HepG2 (cell line): Measurements from ENCODE around the gene PITRM1. TPM values are rescaled to one million over a fixed set of nuclear protein-coding genes. Genes with fewer than 3 reads are reported as not detected.
"Not testable (repeated sequence)": the region's sequence is repeated elsewhere in the genome, so short reads cannot be mapped to it uniquely, and the experiment has no call there.

ENCODE experiments used
- ATAC-seq: fragments of 200-7000 bp; cut with Tn5 transposase; 3 replicates; pipeline ENCODE4 v1.9.1; 2020; ENCODE audit warnings: mild to moderate bottlenecking, moderate library complexity
- BruUV-seq: library from RNA; stranded (reverse); fragments of 400-500 nt; replicated peaks from 2 replicates; lab custom pipeline; 2021; lab: Mats Ljungman, UMichigan
- CTCF ChIA-PET: fragments of 300-600 bp; formaldehyde crosslinking; extraction: SDS; loops from one replicate; lab custom pipeline; 2021; ENCODE audit warnings: low total read pairs, inconsistent platforms, low intra/inter-chr PET ratio; lab: Yijun Ruan, JAX
- POLR2A ChIA-PET: fragments of 350-600 bp; sonication (Branson Sonifier 250); formaldehyde crosslinking; loops from one replicate; lab custom pipeline; 2020; ENCODE audit warnings: antibody characterized with exemption, inconsistent platforms; lab: Yijun Ruan, JAX
- DNase-seq: peaks from one replicate; pipeline ENCODE4 v3.0.0-alpha.2; 2015; ENCODE audit warnings: low spot score
- FAIRE-seq: peaks from 3 replicates; lab custom pipeline; 2011; peaks lifted over from hg19 to GRCh38; lab: Jason Lieb, UNC
- H2AFZ ChIP-seq: one replicate; pipeline ENCODE4 v1.6.1; 2011; ENCODE audit warnings: low read length, inconsistent platforms
- H3K27ac ChIP-seq: fragments of 300-600 bp; 3 replicates; pipeline ENCODE4 v1.8.0; 2011; ENCODE audit warnings: mixed run types, mild to moderate bottlenecking, mixed read lengths, low read length, inconsistent platforms; ENCODE audit not compliant: insufficient read depth; ENCODE audit errors: extremely low read length
- H3K27me3 ChIP-seq, 2 experiments: fragments of 200-600 bp in 1 of 2; 2 replicates in 1 of 2; 3 replicates in 1 of 2; pipeline versions ENCODE4 v1.6.0 to v1.8.0; 2011; ENCODE audit warnings: low read length in 2 of 2, mild to moderate bottlenecking in 2 of 2, moderate library complexity in 2 of 2, inconsistent platforms in 1 of 2; ENCODE audit not compliant: insufficient read depth in 2 of 2, control insufficient read depth in 1 of 2
- H3K36me3 ChIP-seq, 2 experiments: fragments of 200-600 bp in 1 of 2; replicated peaks in 1 of 2; 2 replicates in 1 of 2; 3 replicates in 1 of 2; pipeline versions ENCODE4 v1.5.1 to v1.8.0; 2011; ENCODE audit warnings: low read length in 2 of 2, inconsistent platforms in 1 of 2; ENCODE audit not compliant: insufficient read depth in 2 of 2, control insufficient read depth in 1 of 2
- H3K4me1 ChIP-seq: 2 replicates; pipeline ENCODE4 v1.5.1; 2012; ENCODE audit warnings: low read length, inconsistent platforms; ENCODE audit not compliant: insufficient read depth
- H3K4me2 ChIP-seq: 2 replicates; pipeline ENCODE4 v1.6.0; 2011; ENCODE audit warnings: low read depth, low read length, inconsistent platforms
- H3K4me3 ChIP-seq, 3 experiments: fragments of 200-600 bp in 1 of 3; sonication (generic), shearing (Covaris generic) in 1 of 3; replicated peaks in 1 of 3; 2 replicates each; pipeline ENCODE4 v1.5.1; 2011 to 2016; ENCODE audit warnings: low read length in 3 of 3, inconsistent platforms in 2 of 3, low read depth in 2 of 3, mild to moderate bottlenecking in 2 of 3, control low read depth in 1 of 3, mixed read lengths in 1 of 3; ENCODE audit not compliant: insufficient read depth in 1 of 3
- H3K79me2 ChIP-seq: one replicate; pipeline ENCODE4 v1.6.1; 2011; ENCODE audit warnings: low read length, inconsistent platforms; ENCODE audit not compliant: insufficient read depth
- H3K9ac ChIP-seq: 2 replicates; pipeline ENCODE4 v1.6.0; 2011; ENCODE audit warnings: mild to moderate bottlenecking, low read depth, low read length, inconsistent platforms; ENCODE audit not compliant: insufficient read depth
- H3K9me3 ChIP-seq: 2 replicates; pipeline ENCODE4 v1.5.1; 2012; ENCODE audit warnings: mild to moderate bottlenecking, low read length
- H4K20me1 ChIP-seq: 2 replicates; pipeline ENCODE4 v1.6.0; 2011; ENCODE audit warnings: inconsistent platforms, mild to moderate bottlenecking, low read length, moderate library complexity; ENCODE audit not compliant: insufficient read depth
- AHR ChIP-seq: IDR thresholded peaks from 2 replicates; pipeline ENCODE4 v1.6.1; 2018; ENCODE audit warnings: missing genetic modification reagents, missing compliant biosample characterization
- ATAD3A ChIP-seq: sonication (generic); formaldehyde crosslinking; IDR thresholded peaks from 2 replicates; pipeline ENCODE4 v1.4.0; 2020; ENCODE audit warnings: missing genetic modification reagents
- CBX2 ChIP-seq, 2 experiments: fragments of 200-600 bp in 1 of 2; sonication (generic); formaldehyde crosslinking in 1 of 2; IDR thresholded peaks; 2 replicates each; pipeline versions ENCODE4 v1.7.0 to v1.8.1; 2018 to 2022; ENCODE audit warnings: low read depth in 2 of 2, low read length in 1 of 2, mild to moderate bottlenecking in 1 of 2, missing genetic modification reagents in 1 of 2
- IKZF1 ChIP-seq: fragments of 450-650 bp; IDR thresholded peaks from 2 replicates; pipeline ENCODE4 v1.7.1; 2016
- KDM1A ChIP-seq: IDR thresholded peaks from 2 replicates; pipeline ENCODE4 v1.6.1; 2016; ENCODE audit warnings: missing compliant biosample characterization
- MLLT10 ChIP-seq: sonication (generic); formaldehyde crosslinking; IDR thresholded peaks from 2 replicates; pipeline ENCODE4 v1.4.0; 2020; ENCODE audit warnings: missing genetic modification reagents
- PRMT3 ChIP-seq: sonication (generic); formaldehyde crosslinking; IDR thresholded peaks from 2 replicates; pipeline ENCODE4 v1.8.1; 2022; ENCODE audit warnings: low read depth, mild to moderate bottlenecking, moderate library complexity, missing genetic modification reagents, borderline replicate concordance
- RFX5 ChIP-seq: IDR thresholded peaks from 2 replicates; pipeline ENCODE4 v1.6.1; 2011; ENCODE audit warnings: low read depth, low read length, improper control_type of control experiment
- YY1 ChIP-seq: IDR thresholded peaks from 2 replicates; pipeline ENCODE4 v1.6.1; 2011; ENCODE audit warnings: low read length, low read depth, moderate library complexity, mild to moderate bottlenecking; ENCODE audit not compliant: insufficient read depth, insufficient replicate concordance
- ZNF251 ChIP-seq: sonication (generic); formaldehyde crosslinking; IDR thresholded peaks from 2 replicates; pipeline ENCODE4 v1.9.0; 2021; ENCODE audit warnings: mild to moderate bottlenecking, missing genetic modification reagents
- ZNF337 ChIP-seq: sonication (generic); formaldehyde crosslinking; IDR thresholded peaks from 2 replicates; pipeline ENCODE4 v1.5.1; 2020; ENCODE audit warnings: missing genetic modification reagents, low read depth, mild to moderate bottlenecking, borderline replicate concordance
- ZNF33A ChIP-seq: sonication (generic); formaldehyde crosslinking; IDR thresholded peaks from 2 replicates; pipeline ENCODE4 v1.5.1; 2020; ENCODE audit warnings: missing genetic modification reagents, mild to moderate bottlenecking, moderate library complexity, borderline replicate concordance
- ZNF33B ChIP-seq: sonication (generic); formaldehyde crosslinking; IDR thresholded peaks from 2 replicates; pipeline ENCODE4 v1.5.1; 2020; ENCODE audit warnings: mild to moderate bottlenecking, missing genetic modification reagents
- ZNF350 ChIP-seq: sonication (generic); formaldehyde crosslinking; IDR thresholded peaks from 2 replicates; pipeline ENCODE4 v1.4.0; 2020; ENCODE audit warnings: mild to moderate bottlenecking, low read depth, missing genetic modification reagents, borderline replicate concordance
- ZNF773 ChIP-seq: sonication (generic); formaldehyde crosslinking; IDR thresholded peaks from 2 replicates; pipeline ENCODE4 v1.4.0; 2020; ENCODE audit warnings: missing genetic modification reagents, borderline replicate concordance
- ZSCAN25 ChIP-seq: sonication (generic); formaldehyde crosslinking; IDR thresholded peaks from 2 replicates; pipeline ENCODE4 v1.8.0; 2022; ENCODE audit warnings: mild to moderate bottlenecking, missing genetic modification reagents
- WGBS: methylation state at CpG from one replicate; pipeline ENCODE4 v1.1.6; 2017; ENCODE audit warnings: low lambda C conversion rate; 5-methylcytosine and 5-hydroxymethylcytosine counted together
- in situ Hi-C: cut with HindIII; loops from 2 replicates; pipeline ENCODE4 v1.10.0; 2017; ENCODE audit warnings: low pct_unique_long_range_greater_than_20kb; ENCODE audit not compliant: extremely low pct_ligation_motif_present
- intact Hi-C: fragments of 100-400 bp; cut with micrococcal nuclease; formaldehyde crosslinking; loops from one replicate; pipeline ENCODE4 v1.10.0; 2022; ENCODE audit not compliant: unreplicated experiment
- polyA plus RNA-seq, 8 experiments: library from polyadenylated mRNA; depleted of rRNA in 3 of 8; stranded (reverse) in 7 of 8; unstranded in 1 of 8; fragments of >200 nt; fragmentation: Illumina TruSeq in 4 of 8; extraction: Trizol in 4 of 8; gene quantifications; 2 replicates each; pipeline versions ENCODE4 v1.2.1 to v1.2.3, GENCODE V29; 2011 to 2016; ENCODE audit warnings: low read depth in 4 of 8, missing spikeins in 1 of 8, mixed read lengths in 1 of 8; ENCODE audit not compliant: insufficient read depth in 1 of 8
- total RNA-seq, 5 experiments: library from RNA; depleted of rRNA; stranded (reverse); fragments of >200 nt; fragmentation: Illumina TruSeq; extraction: Trizol; gene quantifications; 2 replicates each; pipeline ENCODE4 v1.2.3, GENCODE V29; 2016; ENCODE audit warnings: low read depth in 1 of 5
- TF ChIP-seq, protein P1 (sequence below): sonication (generic); formaldehyde crosslinking; IDR thresholded peaks from 2 replicates; pipeline ENCODE4 v1.4.0; 2020; ENCODE audit warnings: missing genetic modification reagents
- TF ChIP-seq, protein P2 (sequence below): sonication (generic); formaldehyde crosslinking; IDR thresholded peaks from 2 replicates; pipeline ENCODE4 v1.5.0; 2020; ENCODE audit warnings: mild to moderate bottlenecking, low read depth, missing genetic modification reagents, borderline replicate concordance
- TF ChIP-seq, protein P3 (sequence below): sonication (generic); formaldehyde crosslinking; IDR thresholded peaks from 2 replicates; pipeline ENCODE4 v1.5.1; 2020; ENCODE audit warnings: mild to moderate bottlenecking, missing genetic modification reagents, moderate library complexity

PITRM1 gene
- total and polyA plus RNA-seq, 2 of the 13 experiments (the other 11 are each of a cell fraction or from before 2014, with no cell fraction given), result 16.4 to 29.0 TPM

- POLR2A ChIA-PET, result no interaction called here
- Histone ChIP-seq H3K4me3 (no peak overlapping the region), H3K9ac (no peak overlapping the region), H3K4me1 (peaks cover 8% of the 10 kb centered on the region; the same call in 1 of the 2 replicates), H3K27me3 (no peaks in the 10 kb centered on the region), H3K79me2 (no peaks in the 10 kb centered on the region), H3K36me3 (no peaks in the 10 kb centered on the region), H3K4me2 (no peak overlapping the region), H3K9me3 (no peaks in the 10 kb centered on the region), H2AFZ (no peak overlapping the region)
- CTCF ChIA-PET, result no interaction called here
- in situ Hi-C loops, result no loop called here
- FAIRE-seq, result no peak
- TF ChIP-seq CBX2 (IDR thresholded peaks at IDR 0.05; ENCODE audit: low read depth, low read length), result no peak
- no peak for TF ChIP-seq CBX2 (CRISPR knock-in tag; IDR thresholded peaks at IDR 0.05; ENCODE audit: low read depth)
- no peak for TF ChIP-seq AHR (CRISPR knock-in tag)
- TF ChIP-seq ZSCAN25 (CRISPR knock-in tag), result no peak
- no peak for TF ChIP-seq ZNF337 (CRISPR knock-in tag)
- no peak for TF ChIP-seq KDM1A
- no peak for TF ChIP-seq MLLT10 (CRISPR knock-in tag)
- no peak for TF ChIP-seq ZNF251
- TF ChIP-seq PRMT3 (CRISPR knock-in tag), result no peak
- TF ChIP-seq, protein P1, sequence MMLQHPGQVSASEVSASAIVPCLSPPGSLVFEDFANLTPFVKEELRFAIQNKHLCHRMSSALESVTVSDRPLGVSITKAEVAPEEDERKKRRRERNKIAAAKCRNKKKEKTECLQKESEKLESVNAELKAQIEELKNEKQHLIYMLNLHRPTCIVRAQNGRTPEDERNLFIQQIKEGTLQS (CRISPR knock-in tag), result no peak
- no peak for TF ChIP-seq YY1
- no peak for TF ChIP-seq ATAD3A (CRISPR knock-in tag)
- no peak for TF ChIP-seq ZNF33B
- TF ChIP-seq, protein P2, sequence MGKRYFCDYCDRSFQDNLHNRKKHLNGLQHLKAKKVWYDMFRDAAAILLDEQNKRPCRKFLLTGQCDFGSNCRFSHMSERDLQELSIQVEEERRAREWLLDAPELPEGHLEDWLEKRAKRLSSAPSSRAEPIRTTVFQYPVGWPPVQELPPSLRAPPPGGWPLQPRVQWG (CRISPR knock-in tag), result no peak
- no peak for TF ChIP-seq IKZF1
- no peak for TF ChIP-seq RFX5
- TF ChIP-seq, protein P3, sequence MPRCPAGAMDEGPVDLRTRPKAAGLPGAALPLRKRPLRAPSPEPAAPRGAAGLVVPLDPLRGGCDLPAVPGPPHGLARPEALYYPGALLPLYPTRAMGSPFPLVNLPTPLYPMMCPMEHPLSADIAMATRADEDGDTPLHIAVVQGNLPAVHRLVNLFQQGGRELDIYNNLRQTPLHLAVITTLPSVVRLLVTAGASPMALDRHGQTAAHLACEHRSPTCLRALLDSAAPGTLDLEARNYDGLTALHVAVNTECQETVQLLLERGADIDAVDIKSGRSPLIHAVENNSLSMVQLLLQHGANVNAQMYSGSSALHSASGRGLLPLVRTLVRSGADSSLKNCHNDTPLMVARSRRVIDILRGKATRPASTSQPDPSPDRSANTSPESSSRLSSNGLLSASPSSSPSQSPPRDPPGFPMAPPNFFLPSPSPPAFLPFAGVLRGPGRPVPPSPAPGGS (CRISPR knock-in tag), result no peak
- TF ChIP-seq ZNF773, result no peak
- no peak for TF ChIP-seq ZNF350 (CRISPR knock-in tag)
- TF ChIP-seq ZNF33A (CRISPR knock-in tag), result no peak
- TF ChIP-seq, all 625 proteins: peak for 0
- Histone ChIP-seq H3K27ac (no peak overlapping the region), H4K20me1 (0 out of 2 replicates have a peak, but pooled peaks cover 2% of the 10 kb centered on the region)
- ATAC-seq, result no peak
- intact Hi-C loops, result no loop called here
- 73% methylated on average over 5 of the region's 5 CpGs for WGBS
- no peak for DNase-seq
- no TSS peak for BruUV-seq
These were observed 65.6 kb downstream of the PITRM1 start for GRCh38 chr10:3106928-3107425.

GRCh38 chr10:3106328-3106727, 66.3 kb downstream of the PITRM1 start:
- BruUV-seq, H3K79me2 ChIP-seq, FAIRE-seq, intact Hi-C loops, H3K9ac ChIP-seq, DNase-seq, H3K36me3 ChIP-seq, CTCF ChIA-PET, H4K20me1 ChIP-seq, H3K27me3 ChIP-seq, H3K9me3 ChIP-seq, ATAC-seq, H3K4me3 ChIP-seq, H3K27ac ChIP-seq, H2AFZ ChIP-seq, in situ Hi-C loops, POLR2A ChIA-PET, H3K4me2 ChIP-seq, H3K4me1 ChIP-seq: not testable (repeated sequence)
- 89% methylated on average over 3 of the region's 10 CpGs for WGBS
